Ascending aorta (tissue), 2 donors: ENCODE data around the gene FILIP1L. TPM values are rescaled to one million over a fixed set of nuclear protein-coding genes. Genes with fewer than 3 reads are reported as not detected.

Source experiments
- DNase-seq, 2 donors: peaks; one replicate each; pipeline ENCODE4 v3.0.0-alpha.2; 2019; ENCODE audit warnings: low spot score in 2 of 2
- H3K27ac ChIP-seq, 2 donors: fragments of 200-600 bp; sonication (generic); one replicate each; pipeline ENCODE4 v1.5.1; 2016 to 2017; ENCODE audit warnings: mild to moderate bottlenecking in 1 of 2
- H3K27me3 ChIP-seq: fragments of 200-600 bp; sonication (generic); one replicate; pipeline ENCODE4 v1.5.1; 2017
- H3K36me3 ChIP-seq, 2 donors: fragments of 200-600 bp; sonication (generic); one replicate each; pipeline ENCODE4 v1.5.1; 2016
- H3K4me1 ChIP-seq, 2 donors: fragments of 200-600 bp; sonication (generic); one replicate each; pipeline ENCODE4 v1.5.1; 2016 to 2017; ENCODE audit warnings: mild to moderate bottlenecking in 1 of 2
- H3K4me3 ChIP-seq, 2 donors: fragments of 200-600 bp; sonication (generic); one replicate each; pipeline ENCODE4 v1.5.1; 2016 to 2017; ENCODE audit warnings: mild to moderate bottlenecking in 1 of 2
- H3K9me3 ChIP-seq, 2 donors: fragments of 200-600 bp; sonication (generic); one replicate each; pipeline ENCODE4 v1.5.1; 2016
- intact Hi-C: fragments of 100-400 bp; cut with DNase I; formaldehyde crosslinking; loops from one replicate; pipeline ENCODE4 v1.15.1; 2023
- total RNA-seq: library from RNA; depleted of rRNA; stranded (reverse); fragments of >200 nt; gene quantifications from one replicate; pipeline ENCODE4 v1.1.0, GENCODE V29; 2016
- TF ChIP-seq, protein P1 (sequence below), 3 experiments: fragments of 200-600 bp in 2 of 3; fragments of 450-650 bp in 1 of 3; sonication (generic) in 2 of 3; IDR thresholded peaks; one replicate each; pipeline ENCODE4 v1.5.1; 2016 to 2019; ENCODE audit warnings: antibody characterized with exemption in 3 of 3, mild to moderate bottlenecking in 1 of 3, moderate library complexity in 1 of 3

Gene FILIP1L
- total RNA-seq, 1 donor from 2014 or later = 106 TPM

DNA sequence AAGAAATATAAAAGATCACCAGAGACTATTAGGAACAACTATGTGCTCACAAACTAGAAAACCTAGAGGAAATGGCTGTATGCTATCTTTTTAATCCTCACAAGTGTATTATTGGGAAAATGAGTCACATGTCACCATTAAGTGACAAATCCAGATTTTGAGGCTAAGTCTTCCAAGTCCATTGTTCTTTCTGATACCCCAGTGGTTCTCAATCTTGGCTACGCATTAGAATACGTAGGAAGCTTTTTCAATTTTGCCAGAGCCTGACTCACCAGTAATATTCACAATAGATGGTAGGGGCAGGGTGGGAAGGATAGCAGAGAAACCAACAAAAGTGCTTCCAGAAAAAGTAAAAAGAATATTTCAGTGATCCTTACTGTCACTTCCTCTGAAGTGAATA is 117.0 kb downstream of the FILIP1L start:
- intact Hi-C loops = no loop called here
- peaks cover 0 to 3% of the 10 kb centered on the region in 2 donors for H3K4me1 ChIP-seq
- no peaks in the 10 kb centered on the region for H3K9me3 ChIP-seq
- no peak for DNase-seq
- TF ChIP-seq, protein P1, sequence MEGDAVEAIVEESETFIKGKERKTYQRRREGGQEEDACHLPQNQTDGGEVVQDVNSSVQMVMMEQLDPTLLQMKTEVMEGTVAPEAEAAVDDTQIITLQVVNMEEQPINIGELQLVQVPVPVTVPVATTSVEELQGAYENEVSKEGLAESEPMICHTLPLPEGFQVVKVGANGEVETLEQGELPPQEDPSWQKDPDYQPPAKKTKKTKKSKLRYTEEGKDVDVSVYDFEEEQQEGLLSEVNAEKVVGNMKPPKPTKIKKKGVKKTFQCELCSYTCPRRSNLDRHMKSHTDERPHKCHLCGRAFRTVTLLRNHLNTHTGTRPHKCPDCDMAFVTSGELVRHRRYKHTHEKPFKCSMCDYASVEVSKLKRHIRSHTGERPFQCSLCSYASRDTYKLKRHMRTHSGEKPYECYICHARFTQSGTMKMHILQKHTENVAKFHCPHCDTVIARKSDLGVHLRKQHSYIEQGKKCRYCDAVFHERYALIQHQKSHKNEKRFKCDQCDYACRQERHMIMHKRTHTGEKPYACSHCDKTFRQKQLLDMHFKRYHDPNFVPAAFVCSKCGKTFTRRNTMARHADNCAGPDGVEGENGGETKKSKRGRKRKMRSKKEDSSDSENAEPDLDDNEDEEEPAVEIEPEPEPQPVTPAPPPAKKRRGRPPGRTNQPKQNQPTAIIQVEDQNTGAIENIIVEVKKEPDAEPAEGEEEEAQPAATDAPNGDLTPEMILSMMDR (IDR thresholded peaks at IDR 0.05) = no peak
- H3K27me3 ChIP-seq = no peaks in the 10 kb centered on the region
- H3K36me3 ChIP-seq = no peaks in the 10 kb centered on the region
- no peak overlapping the region for H3K27ac ChIP-seq
- H3K4me3 ChIP-seq = no peak overlapping the region

- intact Hi-C loops = no loop called here
- H3K9me3 ChIP-seq = no peaks in the 10 kb centered on the region
- H3K4me3 ChIP-seq = no peak overlapping the region
- H3K27ac ChIP-seq = no peak overlapping the region
- DNase-seq = no peak
- H3K4me1 ChIP-seq = no peaks in the 10 kb centered on the region
- no peaks in the 10 kb centered on the region for H3K27me3 ChIP-seq
- TF ChIP-seq, protein P1 (IDR thresholded peaks at IDR 0.05) = no peak
- no peaks in the 10 kb centered on the region for H3K36me3 ChIP-seq
These were observed 124.1 kb downstream of the FILIP1L start for GRCh38 chr3:99990179-99990578.

- no peak for DNase-seq
- Histone ChIP-seq H3K4me3 (no peak overlapping the region), H3K27ac (no peak overlapping the region), H3K36me3 (no peaks in the 10 kb centered on the region), H3K27me3 (no peaks in the 10 kb centered on the region), H3K9me3 (no peaks in the 10 kb centered on the region), H3K4me1 (peaks cover 0 to 3% of the 10 kb centered on the region in 2 donors)
- TF ChIP-seq, protein P1 (IDR thresholded peaks at IDR 0.05) = no peak
- intact Hi-C loops = no loop called here
These were observed 129.6 kb downstream of the FILIP1L start for GRCh38 chr3:99984668-99985067.

DNA sequence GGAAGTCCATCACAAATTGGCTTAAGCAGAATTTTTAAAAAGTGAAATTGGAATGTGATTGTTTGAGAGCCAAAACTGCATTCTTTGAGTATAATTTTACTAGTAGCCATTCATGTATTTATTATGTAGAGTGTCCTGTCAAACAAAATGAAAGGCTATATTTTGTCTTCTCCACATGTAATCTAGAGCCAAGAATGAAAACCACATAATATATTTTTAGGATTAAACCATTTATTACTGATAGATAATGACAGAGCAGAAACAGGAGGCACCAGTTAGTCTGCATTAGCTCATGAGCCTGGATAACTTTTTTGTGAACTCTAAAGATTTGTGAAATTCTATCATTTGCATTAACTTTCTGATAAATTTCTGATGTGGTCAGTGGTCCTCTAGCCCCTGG is 130.2 kb downstream of the FILIP1L start:
- intact Hi-C loops = no loop called here
- Histone ChIP-seq H3K4me1 (peaks cover 0 to 3% of the 10 kb centered on the region in 2 donors), H3K27me3 (no peaks in the 10 kb centered on the region), H3K9me3 (no peaks in the 10 kb centered on the region), H3K4me3 (no peak overlapping the region), H3K36me3 (no peaks in the 10 kb centered on the region), H3K27ac (no peak overlapping the region)
- TF ChIP-seq, protein P1 (IDR thresholded peaks at IDR 0.05) = no peak
- no peak for DNase-seq

DNA sequence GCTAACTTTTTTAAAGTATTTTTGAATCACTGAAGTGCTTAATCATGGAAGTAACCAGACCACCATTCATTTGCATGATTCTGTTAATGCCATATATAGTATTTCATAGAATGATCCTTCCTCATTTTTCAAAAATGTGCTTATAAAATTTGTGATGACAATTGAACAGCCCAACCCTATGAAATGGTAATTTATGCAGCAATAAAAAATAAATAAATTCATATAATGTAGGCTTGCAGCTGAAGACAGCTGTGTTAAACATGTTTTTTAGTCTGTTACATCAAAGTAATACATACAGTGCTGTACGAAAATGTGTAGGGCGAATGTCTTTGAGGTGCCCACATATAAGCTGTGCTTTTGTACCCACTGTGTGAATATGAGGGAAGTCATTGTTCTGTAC is 131.7 kb downstream of the FILIP1L start:
- no peaks in the 10 kb centered on the region for H3K9me3 ChIP-seq
- H3K27ac ChIP-seq = no peak overlapping the region
- no peak overlapping the region for H3K4me3 ChIP-seq
- intact Hi-C loops = no loop called here
- H3K4me1 ChIP-seq = peaks cover 0 to 3% of the 10 kb centered on the region in 2 donors
- DNase-seq = no peak
- no peaks in the 10 kb centered on the region for H3K36me3 ChIP-seq
- H3K27me3 ChIP-seq = no peaks in the 10 kb centered on the region
- TF ChIP-seq, protein P1 (IDR thresholded peaks at IDR 0.05) = no peak

- Histone ChIP-seq H3K27me3 (no peaks in the 10 kb centered on the region), H3K36me3 (no peaks in the 10 kb centered on the region), H3K4me3 (no peak overlapping the region), H3K4me1 (peaks cover 0 to 3% of the 10 kb centered on the region in 2 donors), H3K9me3 (no peaks in the 10 kb centered on the region), H3K27ac (peak overlapping the region in 1 of 2 donors; percentile 30)
- DNase-seq = no peak
- TF ChIP-seq, protein P1 (IDR thresholded peaks at IDR 0.05) = no peak
- intact Hi-C loops = no loop called here
These were observed 133.2 kb downstream of the FILIP1L start for GRCh38 chr3:99981138-99981537.
